Cardiac muscle cell (in vitro differentiated cells and primary cell): ENCODE measurements around the gene NLRC3. TPM values are rescaled to one million over a fixed set of nuclear protein-coding genes. Genes with fewer than 3 reads are reported as not detected.

Experiments used
- DNase-seq, 2 donors: peaks; one replicate each; pipeline versions ENCODE4 v3.0.0 to v3.0.0-alpha.2; 2010 to 2017; ENCODE audit warnings: low read depth in 1 of 2, low spot score in 1 of 2
- H3K27ac ChIP-seq: fragments of 200-600 bp; sonication (generic); 2 replicates; pipeline ENCODE4 v1.5.1; 2016
- H3K27me3 ChIP-seq: fragments of 200-600 bp; sonication (generic); 2 replicates; pipeline ENCODE4 v1.6.0; 2016; ENCODE audit warnings: control low read depth
- H3K36me3 ChIP-seq: fragments of 200-600 bp; sonication (generic); 2 replicates; pipeline ENCODE4 v1.5.1; 2016; ENCODE audit warnings: control low read depth
- H3K4me1 ChIP-seq: fragments of 200-600 bp; sonication (generic); 2 replicates; pipeline ENCODE4 v1.8.1; 2017; ENCODE audit warnings: low read depth, mild to moderate bottlenecking, mixed run types
- H3K4me3 ChIP-seq: fragments of 200-600 bp; sonication (generic); 2 replicates; pipeline ENCODE4 v1.5.1; 2016; ENCODE audit warnings: mild to moderate bottlenecking
- H3K9me3 ChIP-seq: fragments of 200-600 bp; sonication (generic); 2 replicates; pipeline ENCODE4 v1.5.1; 2017; ENCODE audit warnings: low read depth, mild to moderate bottlenecking, control low read depth
- CTCF ChIP-seq: IDR thresholded peaks from 2 replicates; pipeline ENCODE4 v1.5.1; 2012; ENCODE audit warnings: low read depth, mild to moderate bottlenecking, low read length
- polyA plus RNA-seq: library from polyadenylated mRNA; unstranded; fragments of >200 nt; fragmentation: Nextera tagmentation; extraction: Ambion mirVana; gene quantifications from 2 replicates; pipeline ENCODE4 v1.2.1, GENCODE V29; 2016
- total RNA-seq: library from RNA; depleted of rRNA; stranded (reverse); fragments of >200 nt; gene quantifications from 2 replicates; pipeline ENCODE4 v1.2.3, GENCODE V29; 2016

Gene NLRC3
- total and polyA plus RNA-seq, 2 experiments from 2014 or later, result 0.09 to 0.61 TPM

- DNase-seq, result no peak
- Histone ChIP-seq H3K4me3 (no peak overlapping the region), H3K9me3 (no peaks in the 10 kb centered on the region), H3K27me3 (no peaks in the 10 kb centered on the region), H3K27ac (no peak overlapping the region), H3K36me3 (peaks cover 46% of the 10 kb centered on the region), H3K4me1 (no peaks in the 10 kb centered on the region)
- no peak for TF ChIP-seq CTCF
Measured at GRCh38 chr16:3513892-3514583, 63.2 kb downstream of the NLRC3 start.

- no peaks in the 10 kb centered on the region for H3K9me3 ChIP-seq
- TF ChIP-seq CTCF, result no peak
- no peaks in the 10 kb centered on the region for H3K27me3 ChIP-seq
- DNase-seq, result no peak
- no peak overlapping the region for H3K4me3 ChIP-seq
- no peaks in the 10 kb centered on the region for H3K4me1 ChIP-seq
- no peak overlapping the region for H3K27ac ChIP-seq
- H3K36me3 ChIP-seq, result peaks cover 55% of the 10 kb centered on the region
Measured at GRCh38 chr16:3511286-3512180, 65.7 kb downstream of the NLRC3 start.

DNA sequence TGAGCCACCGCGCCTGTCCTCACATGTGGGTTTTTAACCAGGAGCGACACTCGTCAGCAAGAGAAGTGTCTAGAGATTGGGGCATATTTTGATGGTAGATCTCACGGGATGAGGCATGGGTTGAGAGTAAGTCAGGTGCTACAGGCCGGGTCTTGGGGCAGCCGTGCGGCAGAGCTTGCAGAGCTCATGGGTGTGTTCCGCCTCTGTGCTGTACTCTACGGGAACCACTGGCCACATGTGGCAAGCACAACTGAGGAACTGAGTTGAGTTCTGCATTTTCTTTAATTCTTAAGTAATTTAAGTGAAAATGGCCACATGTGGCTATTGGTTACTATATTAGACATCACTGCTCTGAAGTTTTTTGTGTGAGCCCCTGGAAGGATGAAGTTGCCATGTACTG, 66.8 kb downstream of the NLRC3 start:
- DNase-seq, result no peak

DNA sequence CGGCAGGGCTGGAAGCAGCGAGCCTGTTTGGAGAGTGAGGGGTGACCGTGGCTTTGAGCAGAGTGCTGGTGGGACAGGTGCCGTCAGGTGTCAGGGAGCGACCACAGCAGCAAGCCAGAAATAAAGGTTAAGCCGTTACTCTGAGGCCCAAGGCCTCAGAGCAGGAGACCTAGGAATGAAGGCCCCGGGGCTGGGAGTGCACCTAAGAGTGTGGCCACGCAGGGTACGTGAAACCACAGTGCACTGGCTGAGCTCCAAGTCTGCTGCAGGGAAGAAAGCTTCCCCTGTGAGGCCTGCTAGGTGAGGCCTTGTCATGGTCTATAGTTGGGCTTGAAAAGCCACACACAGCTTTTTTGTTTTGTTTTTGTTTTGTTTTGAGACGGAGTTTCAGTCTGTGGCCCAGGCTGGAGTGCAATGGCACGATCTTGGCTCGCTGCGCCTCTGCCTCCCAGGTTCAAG, 67.7 kb downstream of the NLRC3 start:
- DNase-seq, result no peak
- H3K36me3 ChIP-seq, result peaks cover 51% of the 10 kb centered on the region
- TF ChIP-seq CTCF, result no peak
- no peak overlapping the region for H3K4me3 ChIP-seq
- H3K27me3 ChIP-seq, result no peaks in the 10 kb centered on the region
- H3K4me1 ChIP-seq, result no peaks in the 10 kb centered on the region
- no peaks in the 10 kb centered on the region for H3K9me3 ChIP-seq
- H3K27ac ChIP-seq, result no peak overlapping the region

More for the DNA sequence above, 66.8 kb downstream of the NLRC3 start:
- H3K4me1 ChIP-seq, result no peaks in the 10 kb centered on the region
- no peak for TF ChIP-seq CTCF
- no peak overlapping the region for H3K27ac ChIP-seq
- H3K9me3 ChIP-seq, result no peaks in the 10 kb centered on the region
- peaks cover 52% of the 10 kb centered on the region for H3K36me3 ChIP-seq
- no peak overlapping the region for H3K4me3 ChIP-seq
- no peaks in the 10 kb centered on the region for H3K27me3 ChIP-seq

GRCh38 chr16:3508736-3509135, 68.5 kb downstream of the NLRC3 start:
- Histone ChIP-seq H3K27me3 (no peaks in the 10 kb centered on the region), H3K4me1 (no peaks in the 10 kb centered on the region), H3K9me3 (no peaks in the 10 kb centered on the region), H3K4me3 (no peak overlapping the region), H3K36me3 (peaks cover 44% of the 10 kb centered on the region), H3K27ac (no peak overlapping the region)
- no peak for TF ChIP-seq CTCF
- no peak for DNase-seq
